Measurements from ENCODE around the gene SLC16A9. TPM values are rescaled to one million over a fixed set of nuclear protein-coding genes. Genes with fewer than 3 reads are reported as not detected.

The SLC16A9 gene
- total RNA-seq, 1 donor: 1.5 TPM

DNA sequence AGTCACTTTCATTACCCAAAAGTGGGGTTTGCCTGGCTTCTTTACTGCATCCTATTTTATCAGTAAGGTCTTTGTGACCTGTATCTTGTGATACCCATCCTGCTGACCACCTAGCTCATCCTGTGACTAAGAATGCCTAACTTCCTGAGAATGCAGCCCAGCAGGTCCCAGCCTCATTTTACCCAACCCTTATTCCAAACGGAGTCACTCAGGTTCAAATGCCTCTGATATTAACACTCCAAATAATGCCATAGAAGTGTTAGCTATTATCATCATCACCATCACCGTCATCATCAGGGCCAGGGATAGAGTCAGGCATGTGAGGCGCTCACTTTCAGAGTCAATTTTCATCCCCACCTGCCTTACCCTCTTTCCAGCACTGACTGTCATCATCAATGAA lies 85.5 kb downstream of the SLC16A9 start:
- no peak overlapping the region for H3K4me3 ChIP-seq (ENCODE audit: low read depth, low read length)
- no peak for TF ChIP-seq CTCF (IDR thresholded peaks at IDR 0.05; ENCODE audit: insufficient read depth, low read length)
- no peak for DNase-seq (ENCODE audit: low read depth)

DNA sequence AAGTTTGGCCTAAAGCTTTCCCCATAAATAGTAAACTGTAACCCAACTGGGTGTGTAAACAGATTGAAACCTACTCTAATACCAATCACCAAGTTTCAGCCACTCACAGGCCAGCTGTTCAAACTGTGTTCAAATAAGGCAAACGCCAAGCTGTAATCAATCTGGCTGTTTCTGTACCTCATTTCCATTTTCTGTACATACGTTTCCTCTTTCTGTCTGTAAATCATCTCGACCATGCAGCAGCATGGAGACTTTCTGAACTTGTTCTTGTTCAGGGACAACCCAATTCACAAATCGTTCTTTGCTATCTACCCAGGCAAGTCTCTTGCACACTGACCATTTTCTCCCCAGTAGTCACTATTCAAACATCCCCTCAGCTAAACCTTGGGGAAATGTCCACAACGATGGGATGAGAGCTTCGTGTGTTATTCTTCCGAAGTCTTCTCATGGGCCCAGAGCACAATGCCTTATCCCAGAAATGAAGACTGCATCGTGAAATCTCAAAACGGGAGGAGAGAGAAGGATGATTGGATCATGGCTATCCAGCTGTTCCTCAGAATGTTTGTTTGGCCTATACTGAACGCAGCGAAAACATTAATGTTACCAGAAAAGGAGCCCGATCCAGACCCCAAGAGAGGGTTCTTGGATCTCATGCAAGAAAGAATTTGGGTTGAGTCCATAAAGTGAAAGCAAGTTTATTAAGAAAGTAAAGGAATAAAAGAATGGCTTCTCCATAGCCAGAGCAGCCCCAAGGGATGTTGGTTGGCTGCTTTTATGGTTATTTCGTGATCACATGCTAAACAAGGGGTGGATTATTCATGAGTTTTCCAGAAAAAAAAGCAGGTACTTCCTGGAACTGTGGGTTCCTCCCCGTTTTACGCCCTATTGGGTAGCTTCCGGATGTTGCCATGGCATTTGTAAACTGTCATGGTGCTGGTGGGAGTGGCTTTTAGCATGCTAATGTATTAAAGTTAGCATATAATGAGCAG lies 86.2 kb downstream of the SLC16A9 start:
- peak; percentile 60 for DNase-seq (ENCODE audit: low read depth)
- no peak overlapping the region for H3K4me3 ChIP-seq (ENCODE audit: low read depth, low read length)

DNA sequence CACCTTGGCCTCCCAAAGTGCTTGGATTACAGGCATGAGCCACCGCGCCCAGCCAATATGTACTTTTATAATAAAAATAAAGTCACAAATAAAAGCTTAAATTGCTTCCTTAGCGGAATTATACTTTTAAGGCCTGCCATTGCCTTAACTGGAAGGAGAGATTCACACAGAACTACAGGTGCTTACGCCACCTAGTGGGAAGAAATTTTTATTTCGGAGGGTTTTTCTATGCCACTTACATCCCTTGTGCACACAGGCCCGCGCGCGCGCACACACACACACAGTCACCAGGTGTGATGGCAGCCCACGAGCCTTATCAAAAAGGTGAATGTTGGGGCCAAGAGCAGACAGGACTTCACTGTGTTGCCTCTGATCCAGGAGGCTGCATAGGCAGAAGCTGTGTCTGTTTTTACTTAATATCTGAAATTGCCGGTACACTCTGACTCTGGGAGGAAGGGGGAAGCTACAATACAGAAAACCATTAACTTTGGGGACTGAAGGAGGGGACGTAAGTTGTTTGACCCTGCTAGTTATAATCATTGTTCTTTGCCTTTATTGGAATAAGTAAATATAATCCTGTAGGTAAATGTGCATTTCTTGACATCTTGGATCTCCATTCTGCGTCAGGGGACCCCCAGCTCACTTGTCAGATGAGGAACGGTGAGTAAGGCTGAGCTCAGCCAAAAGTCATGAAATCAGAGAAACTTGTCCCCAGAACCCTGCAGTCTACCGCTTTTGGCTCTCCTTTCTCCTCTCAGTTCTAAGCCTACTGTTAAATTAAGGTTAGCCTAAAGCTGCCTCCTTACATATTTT lies 87.1 kb downstream of the SLC16A9 start:
- peak; percentile 73 for DNase-seq (ENCODE audit: low read depth)
- peak; percentile 53 for TF ChIP-seq CTCF (IDR thresholded peaks at IDR 0.05; ENCODE audit: insufficient read depth, low read length)
- no peak overlapping the region for H3K4me3 ChIP-seq (ENCODE audit: low read depth, low read length)

More for the DNA sequence above, 86.2 kb downstream of the SLC16A9 start:
- TF ChIP-seq CTCF (IDR thresholded peaks at IDR 0.05; ENCODE audit: insufficient read depth, low read length): no peak

- no peak for TF ChIP-seq CTCF (IDR thresholded peaks at IDR 0.05; ENCODE audit: insufficient read depth, low read length)
- H3K4me3 ChIP-seq (ENCODE audit: low read depth, low read length): no peak overlapping the region
- no peak for DNase-seq (ENCODE audit: low read depth)
Measured at GRCh38 chr10:59621771-59622170, 87.9 kb downstream of the SLC16A9 start.

DNA sequence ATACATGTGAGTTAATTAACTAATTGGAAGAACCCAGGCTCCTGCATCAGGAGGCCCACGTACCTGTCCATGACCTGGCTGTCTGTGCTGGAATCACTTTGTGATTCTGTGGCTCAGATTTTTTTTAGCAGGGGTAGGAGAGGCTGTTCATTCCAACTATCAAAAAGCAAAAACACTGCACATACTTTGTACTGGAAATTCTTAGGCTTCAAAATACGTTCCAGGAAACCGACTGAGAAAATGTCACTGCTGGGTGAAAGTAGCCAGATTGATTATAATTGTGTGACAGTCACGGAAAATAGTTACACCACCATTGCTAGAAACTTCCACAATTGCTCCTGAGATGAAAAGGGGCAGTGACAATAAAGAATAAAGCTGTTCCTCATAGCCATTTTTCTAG lies 91.0 kb downstream of the SLC16A9 start:
- H3K4me3 ChIP-seq (ENCODE audit: low read depth, low read length): no peak overlapping the region
- no peak for DNase-seq (ENCODE audit: low read depth)
- TF ChIP-seq CTCF (IDR thresholded peaks at IDR 0.05; ENCODE audit: insufficient read depth, low read length): no peak

- no peak overlapping the region for H3K4me3 ChIP-seq (ENCODE audit: low read depth, low read length)
- DNase-seq (ENCODE audit: low read depth): no peak
- no peak for TF ChIP-seq CTCF (IDR thresholded peaks at IDR 0.05; ENCODE audit: insufficient read depth, low read length)
Measured at GRCh38 chr10:59617996-59618395, 91.7 kb downstream of the SLC16A9 start.

All from fibroblast of the aortic adventitia (primary cell).